Uterus (tissue), 4 donors: ENCODE data around the gene RHBG. TPM values are rescaled to one million over a fixed set of nuclear protein-coding genes. Genes with fewer than 3 reads are reported as not detected.

ENCODE experiments used
- DNase-seq, 2 donors: peaks; one replicate each; pipeline ENCODE4 v3.0.0-alpha.2; 2019 to 2020
- H3K27ac ChIP-seq, 2 donors: fragments of 200-600 bp; sonication (generic); 1 replicate in 1 of 2; 2 replicates in 1 of 2; pipeline ENCODE4 v1.5.1; 2016 to 2018
- H3K27me3 ChIP-seq, 2 donors: fragments of 200-600 bp; sonication (generic); one replicate each; pipeline ENCODE4 v1.5.1; 2018 to 2019; ENCODE audit warnings: control low read depth in 1 of 2
- H3K36me3 ChIP-seq, 2 donors: fragments of 200-600 bp; sonication (generic); one replicate each; pipeline ENCODE4 v1.5.1; 2019; ENCODE audit warnings: control low read depth in 1 of 2
- H3K4me1 ChIP-seq, 2 donors: fragments of 200-600 bp; sonication (generic); one replicate each; pipeline ENCODE4 v1.5.1; 2018 to 2019; ENCODE audit warnings: control low read depth in 1 of 2
- H3K4me3 ChIP-seq, 2 donors: fragments of 200-600 bp; sonication (generic); 1 replicate in 1 of 2; 2 replicates in 1 of 2; pipeline ENCODE4 v1.5.1; 2018 to 2019; ENCODE audit warnings: mild to moderate bottlenecking in 1 of 2
- H3K9me3 ChIP-seq, 2 donors: fragments of 200-600 bp; sonication (generic); one replicate each; pipeline ENCODE4 v1.5.1; 2019; ENCODE audit warnings: control low read depth in 1 of 2
- POLR2A ChIP-seq, 2 donors: fragments of 450-650 bp; IDR thresholded peaks; one replicate each; pipeline ENCODE4 v1.6.1; 2016; ENCODE audit warnings: antibody characterized with exemption in 2 of 2, mild to moderate bottlenecking in 1 of 2, moderate library complexity in 1 of 2
- intact Hi-C: fragments of 100-400 bp; cut with DNase I; formaldehyde crosslinking; loops from one replicate; pipeline ENCODE4 v1.15.1; 2023; ENCODE audit warnings: low total_unique reads
- total RNA-seq, 4 donors: library from RNA; depleted of rRNA in 3 of 4; stranded (reverse); fragments of >200 nt in 3 of 4; gene quantifications; one replicate each; pipeline versions ENCODE4 v1.1.0 to v1.2.4, GENCODE V29; 2014 to 2023
- TF ChIP-seq, protein P1 (sequence below), 4 experiments: fragments of 200-600 bp in 2 of 4; fragments of 450-650 bp in 2 of 4; sonication (generic) in 2 of 4; IDR thresholded peaks; one replicate each; pipeline ENCODE4 v1.5.1; 2016 to 2019; ENCODE audit warnings: antibody characterized with exemption in 4 of 4, mild to moderate bottlenecking in 2 of 4, moderate library complexity in 1 of 4
- donor health status: DM: yes; HTN: yes; CAD: no.

Gene RHBG
- total RNA-seq, 4 donors from 2014 or later, result 0.49 TPM; not detected in 3

DNA sequence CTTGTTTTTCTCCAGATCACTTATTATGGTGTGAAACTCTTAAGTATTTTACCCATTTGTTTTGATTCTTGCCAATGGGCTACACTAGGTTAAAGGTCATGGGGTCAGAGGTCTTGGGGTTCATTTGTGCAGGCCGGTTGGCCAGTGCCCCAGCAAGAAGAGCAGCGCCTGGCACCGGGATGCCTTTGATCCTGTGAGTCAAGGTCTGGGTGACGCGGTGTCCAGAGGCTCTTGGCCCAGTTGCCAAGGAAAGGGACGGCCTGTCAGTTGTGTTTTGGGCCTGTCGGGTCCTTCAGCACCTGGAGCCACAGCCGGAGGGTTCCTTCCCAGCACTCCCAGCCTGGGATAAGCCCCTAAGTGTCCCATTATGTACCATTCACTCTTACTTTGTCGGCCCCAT lies 25.1 kb downstream of the RHBG start:
- Histone ChIP-seq H3K27me3 (no peaks in the 10 kb centered on the region), H3K9me3 (no peaks in the 10 kb centered on the region)

DNA sequence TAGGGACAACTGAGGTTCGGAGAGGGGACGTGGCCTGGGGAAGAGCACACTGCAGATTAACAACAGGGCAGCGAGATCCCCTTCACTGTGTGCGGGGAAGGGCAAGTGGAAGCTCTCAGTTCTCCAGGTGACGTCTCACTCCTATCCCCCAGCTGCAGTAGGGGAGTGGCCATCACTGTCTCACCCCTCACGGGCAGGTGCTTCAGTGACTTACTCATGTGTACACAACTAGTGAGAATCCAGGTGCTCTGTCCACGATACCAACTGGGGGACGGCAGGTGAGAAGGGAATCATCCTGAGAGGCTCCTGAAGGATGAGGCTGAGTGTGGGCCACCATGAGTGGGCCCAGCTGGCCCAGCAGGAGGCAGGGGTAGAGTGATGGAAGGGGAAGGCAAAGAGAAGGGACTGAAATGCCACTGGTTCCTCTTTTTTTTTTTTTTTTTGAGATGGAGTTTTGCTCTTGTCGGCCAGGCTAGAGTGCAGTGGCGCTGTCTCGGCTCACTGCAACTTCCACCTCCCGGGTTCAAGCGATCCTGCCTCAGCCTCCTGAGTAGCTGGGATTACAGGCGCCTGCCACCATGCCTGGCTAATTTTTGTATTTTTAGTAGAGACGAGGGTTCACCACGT lies 25.9 kb downstream of the RHBG start:
- intact Hi-C loops, result no loop called here
- Histone ChIP-seq H3K4me3 (no peak overlapping the region), H3K36me3 (no peaks in the 10 kb centered on the region), H3K4me1 (no peaks in the 10 kb centered on the region), H3K27me3 (no peaks in the 10 kb centered on the region), H3K9me3 (no peaks in the 10 kb centered on the region), H3K27ac (no peak overlapping the region)
- TF ChIP-seq POLR2A (IDR thresholded peaks at IDR 0.05), result no peak
- TF ChIP-seq, protein P1, sequence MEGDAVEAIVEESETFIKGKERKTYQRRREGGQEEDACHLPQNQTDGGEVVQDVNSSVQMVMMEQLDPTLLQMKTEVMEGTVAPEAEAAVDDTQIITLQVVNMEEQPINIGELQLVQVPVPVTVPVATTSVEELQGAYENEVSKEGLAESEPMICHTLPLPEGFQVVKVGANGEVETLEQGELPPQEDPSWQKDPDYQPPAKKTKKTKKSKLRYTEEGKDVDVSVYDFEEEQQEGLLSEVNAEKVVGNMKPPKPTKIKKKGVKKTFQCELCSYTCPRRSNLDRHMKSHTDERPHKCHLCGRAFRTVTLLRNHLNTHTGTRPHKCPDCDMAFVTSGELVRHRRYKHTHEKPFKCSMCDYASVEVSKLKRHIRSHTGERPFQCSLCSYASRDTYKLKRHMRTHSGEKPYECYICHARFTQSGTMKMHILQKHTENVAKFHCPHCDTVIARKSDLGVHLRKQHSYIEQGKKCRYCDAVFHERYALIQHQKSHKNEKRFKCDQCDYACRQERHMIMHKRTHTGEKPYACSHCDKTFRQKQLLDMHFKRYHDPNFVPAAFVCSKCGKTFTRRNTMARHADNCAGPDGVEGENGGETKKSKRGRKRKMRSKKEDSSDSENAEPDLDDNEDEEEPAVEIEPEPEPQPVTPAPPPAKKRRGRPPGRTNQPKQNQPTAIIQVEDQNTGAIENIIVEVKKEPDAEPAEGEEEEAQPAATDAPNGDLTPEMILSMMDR (IDR thresholded peaks at IDR 0.05), result no peak
- DNase-seq, result no peak

More for the DNA sequence above, 25.1 kb downstream of the RHBG start:
- intact Hi-C loops, result no loop called here
- no peak for DNase-seq
- no peaks in the 10 kb centered on the region for H3K4me1 ChIP-seq
- no peak for TF ChIP-seq POLR2A (IDR thresholded peaks at IDR 0.05)
- TF ChIP-seq, protein P1 (IDR thresholded peaks at IDR 0.05), result no peak
- no peak overlapping the region for H3K27ac ChIP-seq
- H3K36me3 ChIP-seq, result no peaks in the 10 kb centered on the region
- H3K4me3 ChIP-seq, result no peak overlapping the region

DNA sequence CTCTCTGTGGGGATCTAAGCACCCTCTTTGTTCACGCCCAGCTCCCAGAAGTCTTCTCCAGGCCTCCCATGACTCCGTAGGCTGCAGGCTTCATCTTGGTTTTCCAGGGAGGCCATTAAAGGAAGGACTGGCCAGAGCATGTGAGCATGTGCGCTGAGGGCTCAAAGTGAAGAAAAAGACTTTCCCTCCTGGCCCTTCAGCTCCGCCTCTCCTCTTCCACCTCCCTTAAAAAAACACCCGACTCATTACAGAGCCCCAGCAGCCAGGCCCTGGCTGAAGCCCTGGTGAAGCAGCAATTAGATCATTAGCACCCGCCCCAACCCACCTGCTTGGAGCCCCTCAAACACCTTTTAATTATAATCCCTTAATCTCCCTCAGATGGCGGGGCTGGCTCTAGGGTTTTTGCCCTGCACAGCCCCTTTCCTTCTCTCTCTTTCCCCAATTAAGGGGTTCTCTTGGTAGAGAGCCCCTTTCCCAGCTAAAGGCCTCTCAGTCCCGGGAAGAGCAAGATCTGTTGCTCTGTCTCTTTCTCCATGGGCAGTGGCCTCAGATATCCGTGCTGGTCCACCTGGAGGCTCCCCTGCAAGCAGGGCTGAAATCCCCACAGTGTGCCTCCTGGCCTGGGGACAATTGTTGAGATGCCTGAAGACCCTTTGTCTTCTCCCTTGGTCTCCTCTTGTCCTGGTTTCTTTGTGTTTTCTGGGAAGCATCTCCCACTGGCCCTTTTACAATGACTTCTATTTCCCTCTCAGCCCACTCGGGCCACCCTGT lies 30.5 kb downstream of the RHBG start:
- Histone ChIP-seq H3K27ac (no peak overlapping the region), H3K4me3 (no peak overlapping the region), H3K36me3 (no peaks in the 10 kb centered on the region), H3K9me3 (no peaks in the 10 kb centered on the region), H3K27me3 (no peaks in the 10 kb centered on the region), H3K4me1 (no peaks in the 10 kb centered on the region)
- intact Hi-C loops, result no loop called here
- TF ChIP-seq, protein P1 (IDR thresholded peaks at IDR 0.05), result no peak
- no peak for TF ChIP-seq POLR2A (IDR thresholded peaks at IDR 0.05)
- no peak for DNase-seq

DNA sequence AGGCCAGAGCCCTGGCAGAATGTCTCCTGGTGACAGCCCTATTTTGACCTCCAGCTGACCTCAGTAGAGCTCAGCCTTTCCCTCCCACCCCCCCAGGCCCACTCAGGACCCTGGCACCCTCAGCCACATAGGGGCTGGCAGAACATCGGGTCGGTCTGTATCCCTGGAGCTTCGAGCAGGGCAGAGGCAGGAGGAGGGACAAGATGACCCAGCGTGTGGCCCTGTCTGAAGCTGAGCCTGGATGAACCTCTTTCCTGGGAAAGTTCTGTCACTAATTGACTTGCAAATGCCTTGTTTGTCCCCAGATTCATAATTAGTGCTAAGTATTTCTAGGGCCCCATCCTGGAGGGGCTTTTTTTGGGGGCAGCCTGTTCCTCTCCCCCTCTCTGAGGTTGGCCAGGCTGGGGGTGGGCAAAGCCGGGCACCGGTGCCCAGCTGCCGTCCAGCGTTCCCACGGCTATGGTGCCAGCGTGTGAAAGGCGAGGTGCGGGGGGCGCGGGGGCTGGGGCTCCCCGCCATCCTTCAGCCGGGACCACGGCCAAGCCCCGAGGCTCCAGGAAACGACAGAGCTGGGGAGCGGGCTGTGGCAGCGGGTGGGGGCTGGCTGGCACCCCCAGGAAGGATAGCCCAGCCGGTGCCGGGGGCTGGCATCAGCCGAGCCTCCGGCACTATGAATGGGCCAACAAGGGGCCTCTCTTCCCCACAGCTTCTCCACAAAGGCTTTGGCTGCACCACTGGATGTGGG lies 31.4 kb downstream of the RHBG start:
- Histone ChIP-seq H3K4me3 (no peak overlapping the region), H3K9me3 (no peaks in the 10 kb centered on the region), H3K27ac (no peak overlapping the region), H3K4me1 (no peaks in the 10 kb centered on the region), H3K36me3 (no peaks in the 10 kb centered on the region), H3K27me3 (no peaks in the 10 kb centered on the region)
- no peak for DNase-seq
- TF ChIP-seq POLR2A (IDR thresholded peaks at IDR 0.05), result no peak
- TF ChIP-seq, protein P1 (IDR thresholded peaks at IDR 0.05), result no peak
- intact Hi-C loops, result no loop called here
